ENCODE results near the gene DLGAP4.

DLGAP4 gene

GRCh38 chr20:36298795-36299339 lies 7.3 kb upstream of the DLGAP4 start:
- TF ChIP-seq CTCF (IDR thresholded peaks at IDR 0.05; ENCODE audit: extremely low read depth, missing control alignments): no peak
- DNase-seq (ENCODE audit: low spot score): no peak

- no peak for TF ChIP-seq CTCF (IDR thresholded peaks at IDR 0.05; ENCODE audit: extremely low read depth, missing control alignments)
- no peak for DNase-seq (ENCODE audit: low spot score)
These were observed 6.7 kb upstream of the DLGAP4 start for GRCh38 chr20:36299459-36299858.

GRCh38 chr20:36301359-36302119 lies 4.6 kb upstream of the DLGAP4 start:
- DNase-seq (ENCODE audit: low spot score): no peak
- TF ChIP-seq CTCF (IDR thresholded peaks at IDR 0.05; ENCODE audit: extremely low read depth, missing control alignments): no peak

- no peak for TF ChIP-seq CTCF (IDR thresholded peaks at IDR 0.05; ENCODE audit: extremely low read depth, missing control alignments)
- no peak for DNase-seq (ENCODE audit: low spot score)
These were observed 3.0 kb upstream of the DLGAP4 start for GRCh38 chr20:36303020-36303595.

GRCh38 chr20:36303831-36304230 lies 2.3 kb upstream of the DLGAP4 start:
- TF ChIP-seq CTCF (IDR thresholded peaks at IDR 0.05; ENCODE audit: extremely low read depth, missing control alignments): no peak

DNA sequence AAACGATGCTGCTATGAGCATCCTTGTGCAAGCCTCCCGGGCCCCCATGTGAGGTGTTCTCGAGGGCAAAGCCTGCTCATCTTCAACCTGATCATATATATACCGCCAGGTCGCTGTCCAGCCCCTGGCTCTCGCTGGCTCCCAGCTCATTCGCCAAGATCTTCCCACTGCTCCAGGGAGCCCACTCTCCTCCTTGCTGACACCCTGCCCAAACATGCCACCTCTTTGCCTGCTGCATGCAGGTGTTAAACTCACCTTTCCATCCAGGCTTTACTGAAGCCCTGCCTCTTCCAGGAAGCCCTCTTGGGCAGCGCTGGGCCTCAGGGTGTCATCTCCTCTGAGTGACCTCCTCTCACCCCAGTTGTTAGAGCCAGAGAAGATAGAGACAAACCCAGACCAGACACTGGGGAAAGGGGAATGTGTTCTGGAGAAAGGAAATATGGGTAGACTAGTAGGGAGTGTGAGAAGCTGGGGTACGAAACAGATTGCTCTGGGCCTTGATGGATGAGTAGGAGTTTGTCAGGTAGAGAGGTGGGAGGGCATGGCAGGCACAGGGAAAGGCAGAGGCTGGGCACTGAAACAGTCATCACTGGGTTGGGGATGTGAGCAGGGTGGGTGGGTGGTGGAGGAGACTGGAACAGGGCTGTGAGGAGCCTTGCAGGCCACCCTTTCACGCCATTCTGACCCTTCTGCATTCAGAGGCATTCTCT lies 1.2 kb upstream of the DLGAP4 start:
- DNase-seq (ENCODE audit: low spot score): no peak
- TF ChIP-seq CTCF (IDR thresholded peaks at IDR 0.05; ENCODE audit: extremely low read depth, missing control alignments): no peak

More at GRCh38 chr20:36303831-36304230, 2.3 kb upstream of the DLGAP4 start:
- DNase-seq (ENCODE audit: low spot score): no peak
